SK-N-SH treated with all-trans-retinoic acid at 6 μM for 48 hours (cell line): ENCODE results near the gene ALX4.

Experiments used
- ATAC-seq: fragments of 200-7000 bp; cut with Tn5 transposase; 3 replicates; pipeline ENCODE4 v1.9.1; 2020; ENCODE audit warnings: mild to moderate bottlenecking, moderate library complexity
- ARNTL ChIP-seq: fragments of 450-650 bp; formaldehyde crosslinking; IDR thresholded peaks from 2 replicates; pipeline ENCODE4 v1.5.0; 2020; ENCODE audit warnings: low read depth, mild to moderate bottlenecking, moderate library complexity, borderline replicate concordance
- BACH2 ChIP-seq: fragments of 250-450 bp; sonication (Bioruptor Pico); IDR thresholded peaks from 2 replicates; pipeline ENCODE4 v1.9.0; 2021; ENCODE audit warnings: mild to moderate bottlenecking, borderline replicate concordance
- CSDC2 ChIP-seq: fragments of 250-450 bp; sonication (Bioruptor Pico); IDR thresholded peaks from 2 replicates; pipeline ENCODE4 v1.5.0; 2020; ENCODE audit warnings: mild to moderate bottlenecking, moderate library complexity
- CSRNP3 ChIP-seq: fragments of 250-450 bp; sonication (Bioruptor Pico); IDR thresholded peaks from 2 replicates; pipeline ENCODE4 v1.5.1; 2021; ENCODE audit warnings: mild to moderate bottlenecking, moderate library complexity
- ESRRG ChIP-seq: fragments of 250-450 bp; sonication (Bioruptor Pico); IDR thresholded peaks from 2 replicates; pipeline ENCODE4 v1.6.1; 2021; ENCODE audit warnings: mild to moderate bottlenecking
- GLIS3 ChIP-seq: fragments of 250-450 bp; sonication (Bioruptor Pico); IDR thresholded peaks from 2 replicates; pipeline ENCODE4 v1.5.0; 2020; ENCODE audit warnings: mild to moderate bottlenecking, moderate library complexity
- ISL1 ChIP-seq: fragments of 250-450 bp; sonication (Bioruptor Pico); IDR thresholded peaks from 2 replicates; pipeline ENCODE4 v2.1.2; 2022; ENCODE audit warnings: mild to moderate bottlenecking, moderate library complexity
- OSR1 ChIP-seq: fragments of 250-450 bp; sonication (Bioruptor Pico); IDR thresholded peaks from 2 replicates; pipeline ENCODE4 v1.8.0; 2022; ENCODE audit warnings: moderate library complexity, mild to moderate bottlenecking, inconsistent platforms
- PPARA ChIP-seq: fragments of 250-450 bp; sonication (Bioruptor Pico); IDR thresholded peaks from 2 replicates; pipeline ENCODE4 v1.5.0; 2020; ENCODE audit warnings: mild to moderate bottlenecking, borderline replicate concordance
- RARB ChIP-seq: fragments of 250-450 bp; sonication (Bioruptor Pico); IDR thresholded peaks from 2 replicates; pipeline ENCODE4 v1.8.0; 2021; ENCODE audit warnings: mild to moderate bottlenecking, moderate library complexity
- SNAI2 ChIP-seq: fragments of 250-450 bp; sonication (Bioruptor Pico); IDR thresholded peaks from 2 replicates; pipeline ENCODE4 v1.5.0; 2020; ENCODE audit warnings: mild to moderate bottlenecking, moderate library complexity
- TCF4 ChIP-seq: fragments of 250-450 bp; sonication (Bioruptor Pico); IDR thresholded peaks from 2 replicates; pipeline ENCODE4 v1.8.0; 2021; ENCODE audit warnings: mild to moderate bottlenecking, moderate library complexity, borderline replicate concordance
- TOX ChIP-seq: fragments of 250-450 bp; sonication (Bioruptor Pico); IDR thresholded peaks from 2 replicates; pipeline ENCODE4 v1.8.0; 2021; ENCODE audit warnings: mild to moderate bottlenecking, moderate library complexity, borderline replicate concordance
- TSHZ2 ChIP-seq: fragments of 250-450 bp; sonication (Bioruptor Pico); IDR thresholded peaks from 2 replicates; pipeline ENCODE4 v1.5.0; 2020; ENCODE audit warnings: mild to moderate bottlenecking, moderate library complexity
- ZC3H10 ChIP-seq: fragments of 250-450 bp; sonication (Bioruptor Pico); IDR thresholded peaks from 2 replicates; pipeline ENCODE4 v1.5.1; 2021; ENCODE audit warnings: mild to moderate bottlenecking, moderate library complexity
- ZFP3 ChIP-seq: fragments of 250-450 bp; sonication (Bioruptor Pico); IDR thresholded peaks from 2 replicates; pipeline ENCODE4 v1.5.0; 2020; ENCODE audit warnings: mild to moderate bottlenecking, moderate library complexity
- ZFP30 ChIP-seq: fragments of 450-650 bp; formaldehyde crosslinking; IDR thresholded peaks from 2 replicates; pipeline ENCODE4 v1.5.0; 2022; ENCODE audit warnings: mild to moderate bottlenecking, moderate library complexity
- ZNF565 ChIP-seq: fragments of 450-650 bp; formaldehyde crosslinking; conservative IDR thresholded peaks from 2 replicates; pipeline ENCODE4 v1.5.0; 2020; ENCODE audit warnings: low read depth, mild to moderate bottlenecking, moderate library complexity
- ZNF70 ChIP-seq: fragments of 450-650 bp; formaldehyde crosslinking; IDR thresholded peaks from 2 replicates; pipeline ENCODE4 v1.5.0; 2020; ENCODE audit warnings: mild to moderate bottlenecking, moderate library complexity
- ZNF8 ChIP-seq: fragments of 450-650 bp; formaldehyde crosslinking; IDR thresholded peaks from 2 replicates; pipeline ENCODE4 v1.5.0; 2020; ENCODE audit warnings: mild to moderate bottlenecking, moderate library complexity
- TF ChIP-seq, protein P1 (sequence below): fragments of 250-450 bp; sonication (Bioruptor Pico); IDR thresholded peaks from 2 replicates; pipeline ENCODE4 v1.8.0; 2020; ENCODE audit warnings: mild to moderate bottlenecking, moderate library complexity, borderline replicate concordance
- TF ChIP-seq, protein P2 (sequence below): fragments of 250-450 bp; sonication (Bioruptor Pico); IDR thresholded peaks from 2 replicates; pipeline ENCODE4 v1.5.1; 2020; ENCODE audit warnings: low read depth, mild to moderate bottlenecking, moderate library complexity
- TF ChIP-seq, protein P3 (sequence below): fragments of 250-450 bp; sonication (Bioruptor Pico); IDR thresholded peaks from 2 replicates; pipeline ENCODE4 v1.8.0; 2021; ENCODE audit warnings: low read depth, mild to moderate bottlenecking, moderate library complexity, borderline replicate concordance

ALX4 gene

GRCh38 chr11:44307340-44308099 is 2.4 kb downstream of the ALX4 start:
- ATAC-seq = no peak
- no peak for TF ChIP-seq TCF4
- no peak for TF ChIP-seq SNAI2
- no peak for TF ChIP-seq ZNF8 (CRISPR knock-in tag)
- TF ChIP-seq ARNTL (CRISPR knock-in tag) = no peak
- no peak for TF ChIP-seq GLIS3 (CRISPR knock-in tag)
- no peak for TF ChIP-seq ZNF70 (CRISPR knock-in tag)
- no peak for TF ChIP-seq ZNF565 (CRISPR knock-in tag)
- TF ChIP-seq ZC3H10 (CRISPR knock-in tag) = no peak
- TF ChIP-seq, protein P1, sequence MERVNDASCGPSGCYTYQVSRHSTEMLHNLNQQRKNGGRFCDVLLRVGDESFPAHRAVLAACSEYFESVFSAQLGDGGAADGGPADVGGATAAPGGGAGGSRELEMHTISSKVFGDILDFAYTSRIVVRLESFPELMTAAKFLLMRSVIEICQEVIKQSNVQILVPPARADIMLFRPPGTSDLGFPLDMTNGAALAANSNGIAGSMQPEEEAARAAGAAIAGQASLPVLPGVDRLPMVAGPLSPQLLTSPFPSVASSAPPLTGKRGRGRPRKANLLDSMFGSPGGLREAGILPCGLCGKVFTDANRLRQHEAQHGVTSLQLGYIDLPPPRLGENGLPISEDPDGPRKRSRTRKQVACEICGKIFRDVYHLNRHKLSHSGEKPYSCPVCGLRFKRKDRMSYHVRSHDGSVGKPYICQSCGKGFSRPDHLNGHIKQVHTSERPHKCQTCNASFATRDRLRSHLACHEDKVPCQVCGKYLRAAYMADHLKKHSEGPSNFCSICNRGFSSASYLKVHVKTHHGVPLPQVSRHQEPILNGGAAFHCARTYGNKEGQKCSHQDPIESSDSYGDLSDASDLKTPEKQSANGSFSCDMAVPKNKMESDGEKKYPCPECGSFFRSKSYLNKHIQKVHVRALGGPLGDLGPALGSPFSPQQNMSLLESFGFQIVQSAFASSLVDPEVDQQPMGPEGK (CRISPR knock-in tag) = no peak
- TF ChIP-seq CSRNP3 (CRISPR knock-in tag) = no peak
- TF ChIP-seq ZFP30 (CRISPR knock-in tag) = no peak
- no peak for TF ChIP-seq ESRRG (CRISPR knock-in tag)
- no peak for TF ChIP-seq TSHZ2
- no peak for TF ChIP-seq TOX
- TF ChIP-seq, protein P2, sequence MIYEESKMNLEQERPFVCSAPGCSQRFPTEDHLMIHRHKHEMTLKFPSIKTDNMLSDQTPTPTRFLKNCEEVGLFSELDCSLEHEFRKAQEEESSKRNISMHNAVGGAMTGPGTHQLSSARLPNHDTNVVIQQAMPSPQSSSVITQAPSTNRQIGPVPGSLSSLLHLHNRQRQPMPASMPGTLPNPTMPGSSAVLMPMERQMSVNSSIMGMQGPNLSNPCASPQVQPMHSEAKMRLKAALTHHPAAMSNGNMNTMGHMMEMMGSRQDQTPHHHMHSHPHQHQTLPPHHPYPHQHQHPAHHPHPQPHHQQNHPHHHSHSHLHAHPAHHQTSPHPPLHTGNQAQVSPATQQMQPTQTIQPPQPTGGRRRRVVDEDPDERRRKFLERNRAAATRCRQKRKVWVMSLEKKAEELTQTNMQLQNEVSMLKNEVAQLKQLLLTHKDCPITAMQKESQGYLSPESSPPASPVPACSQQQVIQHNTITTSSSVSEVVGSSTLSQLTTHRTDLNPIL (CRISPR knock-in tag) = no peak
- TF ChIP-seq CSDC2 (CRISPR knock-in tag) = no peak
- TF ChIP-seq, all 23 proteins: peak for 0

DNA sequence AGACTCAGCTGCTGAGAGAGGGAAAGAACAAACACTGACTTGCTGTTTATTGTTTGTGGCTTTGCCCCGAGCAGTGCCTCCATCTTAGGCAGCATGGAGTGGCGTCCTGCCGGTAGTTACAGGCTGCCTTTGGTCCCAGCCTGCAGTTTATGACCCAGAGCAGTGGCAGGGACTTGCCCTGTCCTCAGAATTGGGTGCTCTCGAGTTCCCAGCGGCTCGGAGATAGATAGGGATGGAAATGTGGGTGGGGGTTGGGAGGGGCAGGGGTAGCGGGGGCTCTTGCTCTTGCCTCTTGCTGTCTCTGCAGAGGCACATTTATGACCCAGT is 3.1 kb downstream of the ALX4 start:
- ATAC-seq = no peak
- TF ChIP-seq PPARA (CRISPR knock-in tag) = no peak
- TF ChIP-seq, protein P2 (CRISPR knock-in tag) = no peak

- no peak for ATAC-seq
- TF ChIP-seq OSR1 (CRISPR knock-in tag) = no peak
- no peak for TF ChIP-seq PPARA (CRISPR knock-in tag)
- TF ChIP-seq BACH2 (CRISPR knock-in tag) = no peak
- TF ChIP-seq ZNF565 (CRISPR knock-in tag) = no peak
- no peak for TF ChIP-seq ESRRG (CRISPR knock-in tag)
- no peak for TF ChIP-seq ISL1 (CRISPR knock-in tag)
- TF ChIP-seq ZC3H10 (CRISPR knock-in tag) = no peak
- TF ChIP-seq GLIS3 (CRISPR knock-in tag) = no peak
- TF ChIP-seq RARB (CRISPR knock-in tag) = no peak
- TF ChIP-seq, protein P3, sequence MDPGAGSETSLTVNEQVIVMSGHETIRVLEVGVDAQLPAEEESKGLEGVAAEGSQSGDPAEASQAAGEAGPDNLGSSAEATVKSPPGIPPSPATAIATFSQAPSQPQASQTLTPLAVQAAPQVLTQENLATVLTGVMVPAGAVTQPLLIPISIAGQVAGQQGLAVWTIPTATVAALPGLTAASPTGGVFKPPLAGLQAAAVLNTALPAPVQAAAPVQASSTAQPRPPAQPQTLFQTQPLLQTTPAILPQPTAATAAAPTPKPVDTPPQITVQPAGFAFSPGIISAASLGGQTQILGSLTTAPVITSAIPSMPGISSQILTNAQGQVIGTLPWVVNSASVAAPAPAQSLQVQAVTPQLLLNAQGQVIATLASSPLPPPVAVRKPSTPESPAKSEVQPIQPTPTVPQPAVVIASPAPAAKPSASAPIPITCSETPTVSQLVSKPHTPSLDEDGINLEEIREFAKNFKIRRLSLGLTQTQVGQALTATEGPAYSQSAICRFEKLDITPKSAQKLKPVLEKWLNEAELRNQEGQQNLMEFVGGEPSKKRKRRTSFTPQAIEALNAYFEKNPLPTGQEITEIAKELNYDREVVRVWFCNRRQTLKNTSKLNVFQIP (CRISPR knock-in tag) = no peak
- TF ChIP-seq CSDC2 (CRISPR knock-in tag) = no peak
- no peak for TF ChIP-seq ARNTL (CRISPR knock-in tag)
- TF ChIP-seq TSHZ2 = no peak
- no peak for TF ChIP-seq ZFP30 (CRISPR knock-in tag)
- no peak for TF ChIP-seq TOX
- TF ChIP-seq ZFP3 = no peak
Observed at GRCh38 chr11:44306052-44306917, 3.7 kb downstream of the ALX4 start.
